ENCODE data around the gene IRAK1BP1.

GRCh38 chr6:78867020-78867369, 356 bp upstream of the IRAK1BP1 start:
- TF ChIP-seq CTCF (IDR thresholded peaks at IDR 0.05) (no peak), EP300 (IDR thresholded peaks at IDR 0.05) (no peak)
